IMR-90 (cell line): ENCODE measurements around the gene NMUR1. TPM values are rescaled to one million over a fixed set of nuclear protein-coding genes. Genes with fewer than 3 reads are reported as not detected.

ENCODE experiments used
- ATAC-seq: fragments of 200-7000 bp; cut with Tn5 transposase; 2 replicates; pipeline ENCODE4 v1.9.1; 2020; ENCODE audit warnings: low read depth, mild to moderate bottlenecking, moderate library complexity
- BruUV-seq: library from RNA; stranded (reverse); fragments of 400-500 nt; replicated peaks from 2 replicates; lab custom pipeline; 2021; lab: Mats Ljungman, UMichigan
- CTCF ChIA-PET: fragments of 300-600 bp; formaldehyde crosslinking; extraction: SDS; loops from one replicate; lab custom pipeline; 2021; ENCODE audit warnings: antibody characterized with exemption; lab: Yijun Ruan, JAX
- POLR2A ChIA-PET: fragments of 300-600 bp; sonication (Branson Sonifier 250); formaldehyde crosslinking; loops from one replicate; lab custom pipeline; 2022; ENCODE audit warnings: antibody characterized with exemption; ENCODE audit not compliant: unreplicated experiment; lab: Charles Lee
- DNase-seq: peaks from one replicate; pipeline ENCODE4 v3.0.0; 2013
- H2AFZ ChIP-seq: replicated peaks from 2 replicates; pipeline ENCODE3; 2013; ENCODE audit warnings: low read length, mild to moderate bottlenecking; ENCODE audit not compliant: poor library complexity
- H2AK5ac ChIP-seq: 2 replicates; pipeline ENCODE4 v1.6.1; 2013; ENCODE audit warnings: low read depth, low read length, inconsistent platforms
- H2AK9ac ChIP-seq: replicated peaks from 2 replicates; pipeline ENCODE3; 2013; ENCODE audit warnings: mild to moderate bottlenecking, low read depth, low read length, moderate library complexity; ENCODE audit not compliant: poor library complexity
- H2BK120ac ChIP-seq: 2 replicates; pipeline ENCODE4 v1.6.1; 2013; ENCODE audit warnings: low read depth, low read length, inconsistent platforms
- H2BK15ac ChIP-seq: 3 replicates; pipeline ENCODE4 v1.6.1; 2013; ENCODE audit warnings: low read depth, low read length, inconsistent platforms
- H2BK20ac ChIP-seq: 2 replicates; pipeline ENCODE4 v1.6.1; 2013; ENCODE audit warnings: low read depth, mild to moderate bottlenecking, inconsistent platforms, low read length, moderate library complexity
- H2BK5ac ChIP-seq: 2 replicates; pipeline ENCODE4 v1.6.1; 2013; ENCODE audit warnings: mild to moderate bottlenecking, low read depth, low read length, inconsistent platforms; ENCODE audit not compliant: poor library complexity, severe bottlenecking
- H3K14ac ChIP-seq: replicated peaks from 2 replicates; pipeline ENCODE4 v1.6.1; 2013; ENCODE audit warnings: low read depth, low read length, inconsistent platforms
- H3K18ac ChIP-seq: 2 replicates; pipeline ENCODE4 v1.6.1; 2013; ENCODE audit warnings: low read depth, low read length, control low read depth
- H3K23ac ChIP-seq: 2 replicates; pipeline ENCODE4 v1.6.1; 2013; ENCODE audit warnings: low read depth, low read length, inconsistent platforms
- H3K27ac ChIP-seq: 2 replicates; pipeline ENCODE4 v1.5.1; 2013; ENCODE audit warnings: mild to moderate bottlenecking, control low read depth, low read length; ENCODE audit not compliant: insufficient read depth
- H3K27me3 ChIP-seq: 2 replicates; pipeline ENCODE4 v1.6.1; 2013; ENCODE audit warnings: low read length; ENCODE audit not compliant: control insufficient read depth, insufficient read depth
- H3K36me3 ChIP-seq: 2 replicates; pipeline ENCODE4 v1.6.1; 2013; ENCODE audit warnings: low read length, mixed read lengths; ENCODE audit not compliant: control insufficient read depth, insufficient read depth
- H3K4ac ChIP-seq: 2 replicates; pipeline ENCODE4 v1.6.1; 2013; ENCODE audit warnings: low read depth, low read length, inconsistent platforms
- H3K4me1 ChIP-seq: 2 replicates; pipeline ENCODE4 v1.6.1; 2013; ENCODE audit warnings: low read length, mixed read lengths; ENCODE audit not compliant: control insufficient read depth, insufficient read depth
- H3K4me2 ChIP-seq: 2 replicates; pipeline ENCODE4 v1.6.1; 2013; ENCODE audit warnings: low read depth, mild to moderate bottlenecking, control low read depth, low read length, moderate library complexity
- H3K4me3 ChIP-seq: 2 replicates; pipeline ENCODE4 v1.5.1; 2013; ENCODE audit warnings: low read depth, mild to moderate bottlenecking, control low read depth, low read length, moderate library complexity; ENCODE audit not compliant: insufficient read depth
- H3K56ac ChIP-seq: 2 replicates; pipeline ENCODE4 v1.6.1; 2013; ENCODE audit warnings: low read length, inconsistent platforms; ENCODE audit not compliant: insufficient read depth; ENCODE audit errors: extremely low read depth
- H3K79me1 ChIP-seq, 2 experiments: 2 replicates each; pipeline ENCODE4 v1.6.1; 2013; ENCODE audit warnings: low read length in 2 of 2, inconsistent platforms in 1 of 2, low read depth in 1 of 2
- H3K9ac ChIP-seq: 2 replicates; pipeline ENCODE4 v1.6.1; 2013; ENCODE audit warnings: low read depth, low read length, control low read depth
- H3K9me1 ChIP-seq: 2 replicates; pipeline ENCODE4 v1.6.1; 2013; ENCODE audit warnings: low read length, inconsistent platforms; ENCODE audit not compliant: insufficient read depth
- H3K9me3 ChIP-seq: 2 replicates; pipeline ENCODE4 v1.6.1; 2013; ENCODE audit warnings: low read length; ENCODE audit not compliant: control insufficient read depth, insufficient read depth
- H4K20me1 ChIP-seq: 2 replicates; pipeline ENCODE4 v1.6.1; 2013; ENCODE audit warnings: low read length, inconsistent platforms; ENCODE audit not compliant: insufficient read depth
- H4K5ac ChIP-seq: 2 replicates; pipeline ENCODE4 v1.6.1; 2013; ENCODE audit warnings: mild to moderate bottlenecking, low read depth, low read length, control low read depth
- H4K8ac ChIP-seq, 2 experiments: 2 replicates each; pipeline ENCODE4 v1.6.1; 2013; ENCODE audit warnings: low read depth in 2 of 2, low read length in 2 of 2, control low read depth in 1 of 2, inconsistent platforms in 1 of 2
- H4K91ac ChIP-seq: 2 replicates; pipeline ENCODE4 v1.6.1; 2013; ENCODE audit warnings: low read depth, low read length, inconsistent platforms; ENCODE audit not compliant: insufficient read depth
- CHD1 ChIP-seq: IDR thresholded peaks from 2 replicates; pipeline ENCODE4 v1.6.1; 2012; ENCODE audit warnings: low read depth, low read length, improper control_type of control experiment
- MXI1 ChIP-seq: IDR thresholded peaks from 2 replicates; pipeline ENCODE4 v1.6.1; 2012; ENCODE audit warnings: low read depth, mild to moderate bottlenecking, low read length, moderate library complexity, borderline replicate concordance
- NFE2L2 ChIP-seq: fragments of 150-350 bp; IDR thresholded peaks from 2 replicates; pipeline ENCODE4 v1.6.1; 2016; ENCODE audit warnings: low read depth, mild to moderate bottlenecking, low read length
- RFX5 ChIP-seq: IDR thresholded peaks from 2 replicates; pipeline ENCODE4 v1.8.0; 2012; ENCODE audit warnings: low read depth, mild to moderate bottlenecking, low read length, moderate library complexity
- WGBS, 2 experiments: methylation state at CpG; one replicate each; pipeline versions ENCODE4 v1.1.5 to v1.1.7; 2013; ENCODE audit warnings: missing lambda C conversion rate in 2 of 2; ENCODE audit not compliant: insufficient read length in 1 of 2; ENCODE audit errors: extremely low coverage in 2 of 2; 5-methylcytosine and 5-hydroxymethylcytosine counted together
- dilution Hi-C: fragments of 300-500 bp; cut with HindIII; formaldehyde crosslinking; loops from one replicate; pipeline ENCODE4 v1.14.3; 2018; ENCODE audit warnings: low sequenced_read_pairs; ENCODE audit not compliant: unreplicated experiment
- in situ Hi-C: fragments of 300-500 bp; cut with MboI; formaldehyde crosslinking; loops from 3 replicates; pipeline ENCODE4 v1.14.3; 2019; ENCODE audit warnings: low sequenced_read_pairs, inconsistent platforms, mixed read lengths
- intact Hi-C: fragments of 100-400 bp; cut with micrococcal nuclease; formaldehyde crosslinking; loops from 2 replicates; pipeline ENCODE4 v1.10.0; 2022
- polyA plus RNA-seq, 3 experiments: library from polyadenylated mRNA; depleted of rRNA; stranded (reverse); fragments of >200 nt; gene quantifications; 2 replicates each; pipeline ENCODE4 v1.2.3, GENCODE V29; 2012; ENCODE audit warnings: low replicate concordance in 1 of 3
- total RNA-seq: library from RNA; depleted of rRNA; stranded (reverse); fragments of >200 nt; gene quantifications from 2 replicates; pipeline ENCODE4 v1.2.3, GENCODE V29; 2012

The NMUR1 gene
- total and polyA plus RNA-seq, 2 of the 4 experiments (the other 2 are of a cell fraction), result not detected

DNA sequence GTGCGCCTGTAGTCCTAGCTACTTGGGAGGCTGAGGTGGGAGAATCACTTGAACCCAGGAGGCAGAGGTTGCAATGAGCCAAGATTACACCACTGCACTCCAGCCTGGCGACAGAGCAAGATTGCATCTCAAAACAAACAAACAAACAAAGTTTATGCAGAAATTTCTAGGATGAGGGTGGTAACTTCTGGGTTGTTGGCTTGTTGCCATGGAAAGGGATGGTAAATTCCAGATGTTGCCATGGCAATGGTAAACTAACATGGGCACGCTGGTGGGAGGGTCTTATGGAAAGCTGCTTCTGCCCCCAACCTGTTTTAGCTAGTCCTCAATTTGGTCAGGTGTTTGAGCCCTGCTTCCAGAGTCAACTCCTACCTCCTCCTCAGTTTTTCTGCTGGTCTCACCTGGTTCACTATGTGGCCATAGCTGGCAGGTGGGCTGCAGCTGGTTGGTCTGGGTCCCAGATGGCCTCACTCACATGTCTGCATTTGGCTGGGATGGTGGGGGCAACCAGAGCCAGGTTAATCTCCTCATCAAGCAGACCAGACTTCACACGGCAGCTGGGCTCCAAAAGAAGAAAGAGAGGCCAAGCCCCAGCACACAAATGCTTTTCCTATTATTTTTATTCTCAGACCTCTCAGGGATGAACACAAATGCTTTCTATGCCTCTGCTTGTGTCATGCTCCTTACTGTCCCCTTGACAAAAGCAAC is 35.8 kb upstream of the NMUR1 start:
- Histone ChIP-seq H3K56ac (no peak overlapping the region), H3K14ac (no peak overlapping the region), H3K79me1 (no peaks in the 10 kb centered on the region), H2BK5ac (no peak overlapping the region), H2AK5ac (no peak overlapping the region), H2AFZ (no peak overlapping the region), H3K9me1 (no peaks in the 10 kb centered on the region), H2BK15ac (no peak overlapping the region), H4K91ac (no peak overlapping the region), H3K4ac (no peak overlapping the region), H3K4me3 (no peak overlapping the region), H4K8ac (no peak overlapping the region), H3K4me1 (no peaks in the 10 kb centered on the region), H3K27ac (no peak overlapping the region), H4K20me1 (no peaks in the 10 kb centered on the region), H4K5ac (no peak overlapping the region), H2AK9ac (no peak overlapping the region), H3K36me3 (no peaks in the 10 kb centered on the region), H3K9ac (no peak overlapping the region), H3K23ac (no peak overlapping the region), H3K4me2 (no peak overlapping the region), H3K27me3 (peaks cover 5% of the 10 kb centered on the region; the same call in 1 of the 2 replicates), H2BK20ac (no peak overlapping the region), H3K18ac (no peak overlapping the region), H3K9me3 (no peaks in the 10 kb centered on the region), H2BK120ac (no peak overlapping the region)
- WGBS, 2 experiments, result no CpG with 5 or more reads among the region's 4 CpGs
- ATAC-seq, result no peak
- intact Hi-C loops (no loop called here), dilution Hi-C loops (no loop called here), in situ Hi-C loops (no loop called here)
- no peak for DNase-seq
- ChIA-PET CTCF (interaction anchor here (0.5 to 1.9 kb wide), 4 partner anchors 8 to 110 kb away, joined by 3 to 8 read pairs (median 3); no protein-coding TSS in a partner anchor), POLR2A (no interaction called here)
- TF ChIP-seq MXI1 (no peak), RFX5 (no peak), NFE2L2 (no peak), CHD1 (no peak)
- BruUV-seq, result no TSS peak
